HG02763 (cell line): Measurements from ENCODE around the gene RBBP9.
"Not testable (repeated sequence)": the region's sequence is repeated elsewhere in the genome, so short reads cannot be mapped to it uniquely, and the experiment has no call there.

Experiments used
- ATAC-seq: cut with Tn5 transposase; IDR thresholded peaks from one replicate; pipeline ENCODE4 v1.9.1; 2021; ENCODE audit warnings: mild to moderate bottlenecking, moderate library complexity; ENCODE audit not compliant: unreplicated experiment

RBBP9 gene

GRCh38 chr20:18496740-18497592 is at the start of gene RBBP9:
Gene RBBP9 (minus strand): TSS chr20:18497225. CDS start chr20:18497167, 58 bp downstream.
- peak; percentile 98 for ATAC-seq

GRCh38 chr20:18545566-18545965 is 48.5 kb upstream of the RBBP9 start:
- ATAC-seq: no peak

GRCh38 chr20:18543932-18544331 is 46.9 kb upstream of the RBBP9 start:
- ATAC-seq: no peak

- ATAC-seq: no peak
These were observed 46.2 kb upstream of the RBBP9 start for GRCh38 chr20:18543216-18543615.

- no peak for ATAC-seq
These were observed 44.7 kb upstream of the RBBP9 start for GRCh38 chr20:18541741-18542140.

- ATAC-seq: no peak
These were observed 40.6 kb upstream of the RBBP9 start for GRCh38 chr20:18537651-18538050.

- no peak for ATAC-seq
These were observed 37.1 kb upstream of the RBBP9 start for GRCh38 chr20:18533978-18534644.

GRCh38 chr20:18533491-18533890 is 36.5 kb upstream of the RBBP9 start:
- ATAC-seq: no peak

- ATAC-seq: no peak
These were observed 35.6 kb upstream of the RBBP9 start for GRCh38 chr20:18532626-18533025.

- no peak for ATAC-seq
These were observed 32.0 kb upstream of the RBBP9 start for GRCh38 chr20:18529041-18529440.

- ATAC-seq: no peak
These were observed 30.8 kb upstream of the RBBP9 start for GRCh38 chr20:18527836-18528235.

GRCh38 chr20:18527339-18527738 is 30.3 kb upstream of the RBBP9 start:
- no peak for ATAC-seq

- not testable (repeated sequence) for ATAC-seq
These were observed 29.7 kb upstream of the RBBP9 start for GRCh38 chr20:18526761-18527160.

GRCh38 chr20:18524646-18525045 is 27.6 kb upstream of the RBBP9 start:
- ATAC-seq: no peak

- ATAC-seq: no peak
These were observed 26.0 kb upstream of the RBBP9 start for GRCh38 chr20:18523066-18523465.

GRCh38 chr20:18522066-18522465 is 25.0 kb upstream of the RBBP9 start:
- ATAC-seq: not testable (repeated sequence)

GRCh38 chr20:18515973-18516372 is 18.9 kb upstream of the RBBP9 start:
- no peak for ATAC-seq

GRCh38 chr20:18514127-18514526 is 17.1 kb upstream of the RBBP9 start:
- ATAC-seq: no peak

GRCh38 chr20:18513208-18513607 is 16.2 kb upstream of the RBBP9 start:
- ATAC-seq: no peak

GRCh38 chr20:18511571-18511970 is 14.5 kb upstream of the RBBP9 start:
- ATAC-seq: no peak

- ATAC-seq: peak; percentile 97
These were observed 10.5 kb upstream of the RBBP9 start, which contains the start of gene SEC23B for GRCh38 chr20:18507218-18508191. Gene SEC23B (plus strand): TSS chr20:18507940. CDS start chr20:18510836, 2,896 bp downstream.
